ENCODE data around the gene CPB1. TPM values are rescaled to one million over a fixed set of nuclear protein-coding genes. Genes with fewer than 3 reads are reported as not detected.
"Not testable (repeated sequence)": the region's sequence is repeated elsewhere in the genome, so short reads cannot be mapped to it uniquely, and the experiment has no call there.

Gene CPB1
- total RNA-seq (ENCODE audit: unreplicated experiment): not detected
- long read RNA-seq: 0 reads

- TF ChIP-seq CTCF (IDR thresholded peaks at IDR 0.05; ENCODE audit: partially characterized antibody, unreplicated experiment): no peak
- Mint-ChIP-seq H3K27ac (ENCODE audit: unreplicated experiment) (no peak within 1 kb of the TSS), H3K4me1 (ENCODE audit: low read depth, unreplicated experiment) (no peaks in the 10 kb centered on the region), H3K36me3 (ENCODE audit: unreplicated experiment) (no peaks in the 10 kb centered on the region), H3K27me3 (ENCODE audit: unreplicated experiment) (no peaks in the 10 kb centered on the region), H3K4me3 (ENCODE audit: unreplicated experiment) (no peak within 1 kb of the TSS), H3K9me3 (ENCODE audit: unreplicated experiment) (no peaks in the 10 kb centered on the region)
- DNase-seq: no peak
Measured at GRCh38 chr3:148827585-148827984, at the start of gene CPB1. Gene CPB1 (plus strand): TSS chr3:148827811. CDS start chr3:148827824, 13 bp downstream.

DNA sequence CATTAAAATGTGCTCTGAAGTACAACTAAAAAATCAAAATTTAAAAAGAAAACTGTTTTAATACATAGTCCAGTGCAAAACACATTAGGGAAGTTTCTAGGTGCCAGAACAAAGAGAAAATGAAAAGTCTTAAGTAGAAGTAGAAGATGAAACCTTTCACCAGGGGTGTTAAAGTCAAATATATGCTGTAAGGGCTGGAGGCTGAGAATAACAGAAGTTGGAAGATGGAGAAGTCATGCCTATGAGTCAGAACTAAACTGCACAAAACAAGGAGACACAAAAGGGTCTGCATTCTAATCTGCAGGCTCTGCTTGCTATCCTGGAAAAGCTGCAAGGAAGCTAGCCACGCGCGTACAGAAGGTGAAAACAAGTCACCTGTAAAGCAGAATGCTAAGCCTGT lies 48.7 kb upstream of the CPB1 start:
- no peak overlapping the region for H3K4me3 Mint-ChIP-seq (ENCODE audit: unreplicated experiment)
- no peaks in the 10 kb centered on the region for H3K36me3 Mint-ChIP-seq (ENCODE audit: unreplicated experiment)
- H3K27me3 Mint-ChIP-seq (ENCODE audit: unreplicated experiment): no peaks in the 10 kb centered on the region
- H3K9me3 Mint-ChIP-seq (ENCODE audit: unreplicated experiment): no peaks in the 10 kb centered on the region
- no peak for DNase-seq
- H3K4me1 Mint-ChIP-seq (ENCODE audit: low read depth, unreplicated experiment): no peaks in the 10 kb centered on the region
- H3K27ac Mint-ChIP-seq (ENCODE audit: unreplicated experiment): no peak overlapping the region
- no peak for TF ChIP-seq CTCF (IDR thresholded peaks at IDR 0.05; ENCODE audit: partially characterized antibody, unreplicated experiment)

GRCh38 chr3:148785026-148785425 lies 42.6 kb upstream of the CPB1 start:
- peak overlapping the region; percentile 24 for H3K27ac Mint-ChIP-seq (ENCODE audit: unreplicated experiment)
- DNase-seq; H3K9me3 Mint-ChIP-seq (ENCODE audit: unreplicated experiment); H3K27me3 Mint-ChIP-seq (ENCODE audit: unreplicated experiment); H3K4me3 Mint-ChIP-seq (ENCODE audit: unreplicated experiment); H3K36me3 Mint-ChIP-seq (ENCODE audit: unreplicated experiment): not testable (repeated sequence)
- peaks cover 14% of the 10 kb centered on the region for H3K4me1 Mint-ChIP-seq (ENCODE audit: low read depth, unreplicated experiment)

DNA sequence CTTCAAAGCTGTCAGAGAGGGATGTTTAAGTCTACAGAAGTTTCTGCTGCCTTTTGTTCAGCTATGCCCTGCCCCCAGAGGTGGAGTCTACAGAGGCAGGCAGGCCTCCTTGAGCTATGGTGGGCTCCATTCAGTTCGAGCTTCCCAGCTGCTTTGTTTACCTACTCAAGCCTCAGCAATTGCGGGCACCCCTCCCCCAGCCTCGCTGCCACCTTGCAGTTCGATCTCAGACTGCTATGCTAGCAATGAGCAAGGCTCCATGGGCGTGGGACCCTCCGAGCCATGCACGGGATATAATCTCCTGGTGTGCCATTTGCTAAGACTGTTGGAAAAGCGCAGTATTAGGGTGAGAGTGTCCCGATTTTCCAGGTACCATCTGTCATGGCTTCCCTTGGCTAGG lies 41.5 kb upstream of the CPB1 start:
- H3K27me3 Mint-ChIP-seq (ENCODE audit: unreplicated experiment); H3K27ac Mint-ChIP-seq (ENCODE audit: unreplicated experiment); H3K4me3 Mint-ChIP-seq (ENCODE audit: unreplicated experiment): not testable (repeated sequence)

GRCh38 chr3:148789146-148789545 lies 38.5 kb upstream of the CPB1 start:
- peak overlapping the region; percentile 82 for H3K27ac Mint-ChIP-seq (ENCODE audit: unreplicated experiment)
- no peak for TF ChIP-seq CTCF (IDR thresholded peaks at IDR 0.05; ENCODE audit: partially characterized antibody, unreplicated experiment)
- peaks cover 4% of the 10 kb centered on the region for H3K9me3 Mint-ChIP-seq (ENCODE audit: unreplicated experiment)
- H3K4me1 Mint-ChIP-seq (ENCODE audit: low read depth, unreplicated experiment): peaks cover 39% of the 10 kb centered on the region
- peak; percentile 35 for DNase-seq
- H3K27me3 Mint-ChIP-seq (ENCODE audit: unreplicated experiment): peaks cover 2% of the 10 kb centered on the region
- H3K36me3 Mint-ChIP-seq (ENCODE audit: unreplicated experiment): no peaks in the 10 kb centered on the region
- H3K4me3 Mint-ChIP-seq (ENCODE audit: unreplicated experiment): peak overlapping the region; percentile 65

More for the DNA sequence above, 41.5 kb upstream of the CPB1 start:
- H3K36me3 Mint-ChIP-seq (ENCODE audit: unreplicated experiment); H3K9me3 Mint-ChIP-seq (ENCODE audit: unreplicated experiment); DNase-seq: not testable (repeated sequence)
- H3K4me1 Mint-ChIP-seq (ENCODE audit: low read depth, unreplicated experiment): peaks cover 25% of the 10 kb centered on the region

GRCh38 chr3:148789906-148790305 lies 37.7 kb upstream of the CPB1 start:
- H3K4me3 Mint-ChIP-seq (ENCODE audit: unreplicated experiment): no peak overlapping the region
- H3K27me3 Mint-ChIP-seq (ENCODE audit: unreplicated experiment): peaks cover 2% of the 10 kb centered on the region
- DNase-seq: no peak
- no peak overlapping the region for H3K27ac Mint-ChIP-seq (ENCODE audit: unreplicated experiment)
- H3K36me3 Mint-ChIP-seq (ENCODE audit: unreplicated experiment): no peaks in the 10 kb centered on the region
- no peak for TF ChIP-seq CTCF (IDR thresholded peaks at IDR 0.05; ENCODE audit: partially characterized antibody, unreplicated experiment)
- peaks cover 39% of the 10 kb centered on the region for H3K4me1 Mint-ChIP-seq (ENCODE audit: low read depth, unreplicated experiment)
- H3K9me3 Mint-ChIP-seq (ENCODE audit: unreplicated experiment): no peaks in the 10 kb centered on the region

Measured in glutamatergic neuron (in vitro differentiated cells).